HG02852 (cell line): ENCODE results near the gene CHRDL2.

Experiments used
- ATAC-seq: cut with Tn5 transposase; IDR thresholded peaks from one replicate; pipeline ENCODE4 v1.9.1; 2021; ENCODE audit warnings: mild to moderate bottlenecking, moderate library complexity; ENCODE audit not compliant: unreplicated experiment

The CHRDL2 gene

DNA sequence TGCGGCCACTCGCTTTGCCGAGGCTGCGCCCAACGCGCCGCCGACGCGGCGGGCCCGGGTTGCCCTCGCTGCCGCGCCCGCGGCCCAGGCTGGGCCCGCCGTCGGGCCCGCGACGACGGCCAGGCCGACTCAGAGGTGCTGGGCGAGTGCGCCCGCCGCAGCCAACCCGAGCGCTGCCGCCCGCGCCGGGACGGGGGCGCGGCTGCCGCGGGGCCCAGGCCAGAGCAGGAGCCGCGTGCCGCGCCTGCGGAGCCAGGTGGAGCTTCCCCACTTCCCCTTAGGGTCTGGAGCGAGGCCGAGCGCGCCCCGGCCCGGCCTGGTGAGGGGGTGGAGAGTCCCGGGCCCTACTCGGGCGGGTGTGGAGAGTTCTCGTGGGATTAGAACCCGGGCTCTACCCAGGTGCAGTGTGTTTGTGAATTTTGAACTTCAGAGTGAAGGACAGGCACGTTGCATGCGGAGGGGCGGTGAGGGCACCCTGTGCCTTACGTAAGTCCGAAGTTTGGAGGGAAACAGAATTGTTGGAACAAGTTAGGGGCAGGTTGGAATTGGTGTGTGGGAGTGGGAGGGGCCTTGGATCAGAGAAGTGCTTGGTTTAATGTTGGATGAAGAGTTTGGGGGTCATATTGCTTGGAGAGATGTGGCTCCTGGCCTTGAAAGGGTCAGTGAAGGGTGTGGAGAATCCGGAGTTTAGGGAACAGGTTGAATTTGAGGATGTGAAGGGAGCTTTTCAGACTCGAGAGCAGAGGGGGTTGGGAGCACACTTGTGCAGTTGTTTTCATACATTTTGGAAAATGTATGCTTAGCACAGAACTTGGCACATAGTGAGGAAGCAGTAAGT is 18.1 kb upstream of the CHRDL2 start:
- peak; percentile 46 for ATAC-seq

DNA sequence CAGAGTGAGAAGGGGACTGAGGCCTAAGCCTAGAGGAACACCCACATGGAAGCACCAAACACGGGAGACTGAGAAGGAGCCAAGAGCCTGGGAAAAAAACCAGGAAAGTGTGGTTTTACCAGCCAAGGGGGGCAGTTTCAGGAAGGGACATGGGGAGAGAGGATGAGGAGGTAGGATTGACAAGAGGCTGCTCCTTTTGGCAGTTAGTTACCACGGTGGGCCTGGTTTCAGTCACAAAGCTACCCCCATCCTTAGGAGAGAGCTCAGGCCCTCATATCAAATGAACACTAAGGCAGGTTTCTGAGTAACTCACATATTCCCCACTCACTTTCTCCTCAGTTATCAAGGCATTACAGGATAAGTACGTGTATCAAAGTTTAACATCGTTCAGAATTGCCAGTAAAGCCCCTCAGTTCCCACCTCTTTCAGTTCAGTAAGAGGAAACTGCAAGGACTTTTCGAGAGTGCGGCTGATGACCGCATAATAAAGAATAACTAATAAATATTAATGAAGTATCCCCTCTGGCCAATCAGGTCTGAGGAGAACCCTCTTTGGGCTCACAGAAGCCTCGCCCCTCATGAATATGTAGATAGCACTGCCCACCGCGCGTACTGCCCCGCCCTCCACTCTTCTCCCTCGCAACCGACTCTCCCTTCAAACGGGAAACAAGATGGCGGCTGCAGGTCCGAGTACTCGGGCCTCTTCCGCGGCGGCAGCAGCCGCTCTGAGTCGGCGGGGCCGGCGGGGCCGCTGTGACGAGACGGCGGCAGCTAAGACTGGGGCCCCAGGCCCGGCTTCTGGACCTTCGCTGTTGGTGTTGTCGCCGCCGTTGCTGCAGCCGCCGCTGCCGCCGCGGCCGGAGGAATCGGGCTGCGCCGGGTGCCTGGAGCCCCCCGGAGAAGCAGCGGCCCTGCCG is 17.2 kb upstream of the CHRDL2 start, which contains the start of gene RNF169:
TSS of gene RNF169 (plus strand) at position 639 of the 916 bp plus-strand sequence. CDS start at position 671, 32 bp downstream.
- ATAC-seq = peak; percentile 98

DNA sequence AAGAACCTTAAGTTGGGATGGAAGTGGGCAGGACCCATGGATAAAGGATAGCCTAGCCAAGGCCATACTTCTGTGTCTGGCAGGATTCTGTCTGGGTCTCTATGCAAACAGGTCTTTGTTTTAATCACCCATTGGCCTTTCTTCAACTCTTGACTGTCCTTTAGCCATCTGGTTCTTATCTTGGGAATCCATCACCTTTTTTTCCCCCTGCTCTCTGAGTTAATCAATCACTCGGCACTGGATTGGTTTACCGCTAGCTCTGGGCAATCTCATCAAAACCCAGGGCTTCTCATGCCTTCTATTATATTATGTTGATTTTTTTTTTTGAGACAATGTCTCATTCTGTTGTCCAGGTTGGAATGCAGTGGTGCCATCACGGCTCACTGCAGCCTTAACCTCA is 15.6 kb upstream of the CHRDL2 start:
- ATAC-seq = no peak

DNA sequence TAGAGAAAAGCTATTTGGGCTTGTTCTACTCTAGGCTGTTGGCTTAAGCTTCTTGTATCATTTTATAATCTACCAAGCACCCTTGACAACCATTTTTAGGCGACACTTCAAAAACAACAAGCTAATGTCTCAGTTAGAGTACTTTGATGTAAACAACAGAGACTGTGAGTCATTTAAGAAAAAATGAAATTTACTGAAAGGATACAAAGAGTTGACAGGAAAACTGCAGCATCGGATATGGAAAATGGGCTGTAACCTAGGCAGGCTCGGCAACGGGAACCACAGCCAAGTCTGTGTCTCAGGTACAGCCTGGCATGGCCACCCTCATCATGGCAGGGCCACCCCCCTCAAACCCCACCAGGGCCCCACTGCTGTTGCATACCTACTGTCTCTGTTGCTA is 13.1 kb upstream of the CHRDL2 start:
- ATAC-seq = no peak

DNA sequence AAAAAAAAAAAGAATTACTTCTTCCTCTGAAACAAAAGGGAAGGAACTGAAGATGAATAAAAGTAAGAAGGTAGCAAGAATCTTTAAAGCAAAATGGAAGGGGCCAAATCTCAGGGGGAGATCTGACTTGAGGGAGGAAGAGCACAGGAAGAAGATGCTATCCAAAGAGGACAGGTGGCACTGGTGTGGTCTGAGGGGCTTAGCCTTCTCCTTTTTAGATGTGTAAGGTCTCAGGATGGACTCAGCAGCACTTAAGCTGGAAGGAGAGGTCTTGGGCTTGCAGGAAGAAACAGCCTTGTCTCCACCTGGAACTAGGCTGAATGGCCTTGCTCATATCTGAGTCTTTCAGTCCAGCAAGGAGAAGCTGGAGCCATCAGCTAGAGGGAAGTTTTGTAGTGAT is 12.4 kb upstream of the CHRDL2 start:
- ATAC-seq = no peak

GRCh38 chr11:74742070-74742469 is 10.8 kb upstream of the CHRDL2 start:
- no peak for ATAC-seq

- ATAC-seq = no peak
Measured at GRCh38 chr11:74739546-74740270, 8.5 kb upstream of the CHRDL2 start.

DNA sequence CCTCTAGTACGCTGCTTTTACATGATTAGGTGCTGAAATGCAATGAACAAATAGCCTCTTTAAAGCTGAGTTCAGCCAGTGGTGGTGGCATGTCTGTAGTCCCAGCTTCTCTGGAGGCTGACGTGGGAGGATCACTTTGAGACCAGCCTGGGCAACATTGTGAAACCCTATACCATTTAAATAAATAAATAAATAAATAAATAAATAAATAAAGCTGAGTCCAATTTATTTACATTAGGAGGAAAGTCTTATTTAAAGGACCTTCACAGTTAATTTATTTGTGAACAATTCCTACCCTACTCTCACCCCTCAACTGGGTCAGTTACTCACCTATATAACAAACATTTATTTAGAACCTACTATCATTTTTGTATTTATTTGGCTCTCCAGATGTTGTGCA is 4.8 kb upstream of the CHRDL2 start:
- no peak for ATAC-seq

GRCh38 chr11:74735365-74735928 is 4.2 kb upstream of the CHRDL2 start:
- ATAC-seq = no peak

- ATAC-seq = no peak
Measured at GRCh38 chr11:74734559-74734925, 3.3 kb upstream of the CHRDL2 start.

GRCh38 chr11:74730571-74731260 is 510 bp downstream of the CHRDL2 start:
- no peak for ATAC-seq

- ATAC-seq = no peak
Measured at GRCh38 chr11:74729397-74729796, 1.8 kb downstream of the CHRDL2 start.

- peak; percentile 91 for ATAC-seq
Measured at GRCh38 chr11:74726547-74727182, 4.6 kb downstream of the CHRDL2 start.

DNA sequence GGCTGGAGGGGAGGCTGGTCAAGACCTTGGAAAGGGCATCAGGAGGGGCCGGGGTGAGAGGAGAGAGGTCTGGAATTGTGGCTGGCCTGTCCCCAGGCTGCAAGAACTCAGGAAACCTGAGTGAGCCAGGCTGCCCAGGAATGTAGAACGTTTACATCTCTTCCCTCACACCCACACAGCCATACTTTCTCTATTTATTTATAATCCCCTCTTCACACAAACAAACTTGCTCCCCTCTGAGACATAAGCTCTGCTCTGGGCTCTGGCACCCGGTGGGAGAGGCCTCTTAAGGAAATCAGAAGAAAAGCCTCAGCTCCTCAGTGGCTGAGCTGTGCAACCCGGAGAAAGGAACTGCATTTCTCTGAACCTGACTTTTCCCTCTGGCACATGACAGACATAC is 5.5 kb downstream of the CHRDL2 start:
- no peak for ATAC-seq

DNA sequence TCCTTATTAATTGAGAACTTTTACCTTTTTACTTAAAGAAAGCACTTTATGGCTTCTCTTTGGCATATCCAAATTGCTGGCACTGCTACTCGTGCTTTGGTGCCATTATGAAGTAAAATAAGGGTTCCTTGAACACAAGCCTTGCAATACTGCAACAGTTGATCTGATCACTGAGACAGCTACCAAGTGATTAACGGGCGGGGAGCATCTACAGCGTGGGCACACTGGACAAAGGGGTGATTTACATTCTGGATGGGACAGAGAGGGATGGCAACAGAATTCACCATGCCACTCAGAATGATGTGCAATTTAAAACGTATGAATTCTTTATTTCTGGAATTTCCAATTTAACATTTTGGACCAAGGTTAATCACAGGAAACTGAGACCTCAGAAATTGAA is 7.7 kb downstream of the CHRDL2 start:
- ATAC-seq = no peak

DNA sequence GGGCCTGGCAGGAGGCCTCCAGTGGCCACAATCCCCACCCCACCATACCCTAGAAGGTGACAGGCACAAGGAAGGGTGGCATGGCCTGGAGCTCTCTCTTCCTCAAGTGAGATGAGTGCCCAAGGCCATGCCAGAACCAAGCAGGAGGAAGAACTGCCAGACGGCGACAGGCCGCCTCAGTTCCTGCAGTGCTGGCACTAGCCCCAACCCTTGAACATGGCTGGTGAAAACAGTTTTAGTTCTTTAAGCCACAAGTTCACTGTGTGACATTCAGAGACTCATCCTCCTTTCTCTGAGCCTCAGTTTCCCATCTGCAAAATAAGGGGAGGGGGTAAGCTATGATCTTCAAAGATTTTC is 9.8 kb downstream of the CHRDL2 start:
- no peak for ATAC-seq

DNA sequence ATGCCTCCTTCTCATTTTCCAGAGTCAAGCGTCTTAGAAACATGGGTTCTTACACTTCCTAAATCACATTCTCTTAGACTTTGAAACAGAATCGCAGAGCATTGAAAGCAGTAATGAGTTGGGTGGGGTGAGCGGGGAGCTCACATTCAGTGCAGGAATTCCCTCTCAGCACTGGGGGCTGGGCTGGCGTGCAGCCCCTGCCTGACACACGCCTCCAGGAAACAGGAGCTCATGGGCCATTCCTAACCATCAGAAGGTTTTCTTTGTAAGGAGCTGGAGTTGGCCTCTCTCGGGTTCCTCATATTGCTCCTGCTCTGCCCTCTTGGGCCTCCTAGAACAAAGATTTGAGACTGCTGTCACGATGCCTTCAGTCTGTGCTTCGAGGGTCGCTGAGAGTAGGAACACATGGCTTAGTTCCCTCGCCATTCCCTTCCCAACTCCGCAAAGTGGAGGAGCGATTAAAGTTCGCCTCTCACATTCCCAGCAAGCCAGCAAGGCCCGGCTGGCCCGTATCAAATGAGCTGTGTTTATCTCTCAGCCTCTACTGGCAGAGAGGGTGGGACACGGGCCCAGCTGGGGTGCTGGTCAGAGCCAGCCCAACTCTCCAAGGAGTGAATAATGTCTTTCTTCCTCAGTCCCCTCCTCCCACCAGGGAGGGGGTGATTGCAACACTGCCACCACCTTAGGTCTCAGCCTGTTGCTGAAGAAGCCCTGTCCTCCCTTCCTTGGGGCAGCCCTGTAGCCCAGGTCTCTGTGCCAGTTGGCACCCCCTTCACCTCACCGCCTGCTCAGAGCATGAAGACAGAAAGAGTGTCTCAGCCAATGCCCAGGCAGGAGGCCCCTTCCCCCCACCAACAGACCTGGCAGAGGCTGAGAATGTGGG is 10.4 kb downstream of the CHRDL2 start:
- no peak for ATAC-seq

DNA sequence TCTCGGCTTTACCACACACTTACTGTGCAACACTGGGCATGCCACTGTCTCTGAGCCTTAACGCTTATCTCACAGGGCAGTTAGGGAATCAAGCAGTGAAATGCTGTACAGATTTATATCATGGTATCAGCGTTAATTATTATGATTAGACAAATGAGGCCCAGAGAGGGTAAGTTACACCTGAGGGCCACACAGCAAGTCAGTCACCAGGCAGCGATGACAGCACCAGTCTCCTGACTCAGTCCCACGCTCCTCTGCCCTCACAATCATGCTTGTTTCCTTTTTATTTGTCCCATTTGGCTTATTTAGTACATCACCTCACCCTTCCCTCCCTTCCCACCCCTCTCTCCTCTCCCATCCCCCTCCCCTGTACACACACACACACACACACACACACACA is 12.2 kb downstream of the CHRDL2 start:
- ATAC-seq = no peak
